HG02943 (cell line): ENCODE data around the gene FGD5.

Source experiments
- ATAC-seq: cut with Tn5 transposase; IDR thresholded peaks from one replicate; pipeline ENCODE4 v1.9.1; 2021; ENCODE audit warnings: mild to moderate bottlenecking, low read depth, moderate library complexity; ENCODE audit not compliant: unreplicated experiment

The FGD5 gene

DNA sequence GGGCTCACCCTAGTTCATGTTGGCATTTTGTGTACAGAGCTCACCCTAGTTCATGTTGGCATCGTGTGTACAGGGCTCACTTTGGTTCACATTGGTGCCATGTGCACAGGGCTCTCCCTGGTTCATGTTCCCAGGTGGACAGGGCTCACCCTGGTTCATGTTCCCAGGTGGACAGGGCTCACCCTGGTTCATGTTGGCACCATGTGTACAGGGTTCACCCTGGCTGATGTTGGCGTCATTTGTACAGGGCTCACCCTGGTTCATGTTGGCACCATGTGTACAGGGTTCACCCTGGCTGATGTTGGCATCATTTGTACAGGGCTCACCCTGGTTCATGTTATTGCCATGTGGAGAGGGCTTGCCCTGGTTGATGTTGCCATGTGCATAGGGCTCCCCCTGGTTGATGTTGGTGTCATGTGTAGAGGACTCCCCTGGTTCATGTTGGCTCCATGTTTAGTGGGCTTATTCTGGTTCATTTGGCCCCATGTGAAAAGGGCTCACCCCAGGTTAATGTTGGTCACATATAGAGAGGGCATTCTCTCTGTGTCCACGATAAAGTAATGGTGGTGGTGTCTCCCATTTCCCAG lies 97.0 kb downstream of the FGD5 start:
- no peak for ATAC-seq

DNA sequence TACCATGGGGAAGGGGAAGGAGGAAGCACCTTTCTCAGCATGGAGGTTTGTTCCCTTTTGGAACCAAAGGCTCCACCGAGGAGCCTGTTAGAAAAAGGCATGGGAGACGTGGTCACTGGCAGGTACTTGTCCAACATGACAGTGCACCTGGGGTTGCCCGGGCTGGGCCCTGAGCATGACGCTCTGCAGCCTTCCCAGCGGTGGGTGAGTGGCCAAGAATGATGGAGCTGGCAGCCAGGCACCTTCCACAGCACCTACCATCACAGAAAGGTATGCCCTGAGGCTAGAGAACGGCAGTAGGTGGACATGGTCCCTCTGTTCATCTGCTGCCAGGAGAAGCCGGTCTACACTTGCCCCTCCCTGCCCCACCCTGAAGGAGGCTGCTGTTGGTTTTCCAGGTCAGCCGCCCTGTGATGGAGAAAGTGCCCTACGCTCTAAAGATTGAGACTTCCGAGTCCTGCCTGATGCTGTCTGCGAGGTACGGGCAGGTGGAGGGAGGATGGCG lies 99.6 kb downstream of the FGD5 start:
- no peak for ATAC-seq

DNA sequence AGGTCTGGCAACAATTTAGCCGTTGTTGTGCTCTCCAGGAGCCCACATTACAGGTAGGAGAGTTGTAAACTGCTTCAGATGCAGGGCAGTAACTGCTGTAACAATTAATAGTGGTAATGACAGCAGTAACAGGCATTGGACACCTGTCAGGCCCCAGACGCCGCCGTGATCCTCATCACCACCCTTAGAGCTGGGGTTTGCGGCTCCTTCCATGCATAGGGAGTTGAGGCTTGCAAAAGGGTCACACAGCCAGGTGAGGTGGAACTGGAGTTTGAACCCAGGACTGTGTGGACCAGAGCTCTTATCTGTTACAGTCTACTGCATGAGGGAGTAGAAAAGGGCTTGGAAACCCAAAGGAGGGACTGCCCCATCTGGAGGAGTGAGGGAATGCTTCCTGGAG lies 101.8 kb downstream of the FGD5 start:
- ATAC-seq, result no peak

DNA sequence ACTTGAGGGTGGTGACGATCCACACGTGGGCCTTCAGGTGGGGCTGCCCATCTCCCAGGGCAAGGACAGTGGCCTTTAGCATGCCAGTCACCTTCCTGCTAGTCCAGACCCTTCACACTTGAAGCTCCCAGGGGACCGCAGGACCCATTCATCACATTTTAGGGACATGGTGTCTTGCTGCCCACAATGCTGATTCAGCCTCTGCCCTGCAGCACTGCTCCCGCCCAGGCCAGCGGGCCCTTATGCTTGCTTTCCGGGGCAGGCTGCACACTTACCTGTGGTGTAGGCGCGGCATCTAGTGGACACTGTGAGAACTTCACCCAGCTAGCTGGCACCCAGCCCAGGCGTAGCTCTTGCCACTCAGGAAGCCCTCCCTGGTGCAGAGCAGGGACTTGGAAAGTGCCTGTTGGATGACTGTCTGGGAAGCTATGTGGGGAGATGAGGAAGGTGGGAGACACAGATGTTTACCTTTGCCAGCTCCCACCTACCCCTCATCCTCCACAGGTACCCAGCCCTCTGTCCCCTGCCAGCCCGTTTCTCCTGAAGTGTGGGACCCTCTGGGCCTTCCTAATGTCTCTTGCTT lies 102.4 kb downstream of the FGD5 start:
- ATAC-seq, result peak; percentile 79

DNA sequence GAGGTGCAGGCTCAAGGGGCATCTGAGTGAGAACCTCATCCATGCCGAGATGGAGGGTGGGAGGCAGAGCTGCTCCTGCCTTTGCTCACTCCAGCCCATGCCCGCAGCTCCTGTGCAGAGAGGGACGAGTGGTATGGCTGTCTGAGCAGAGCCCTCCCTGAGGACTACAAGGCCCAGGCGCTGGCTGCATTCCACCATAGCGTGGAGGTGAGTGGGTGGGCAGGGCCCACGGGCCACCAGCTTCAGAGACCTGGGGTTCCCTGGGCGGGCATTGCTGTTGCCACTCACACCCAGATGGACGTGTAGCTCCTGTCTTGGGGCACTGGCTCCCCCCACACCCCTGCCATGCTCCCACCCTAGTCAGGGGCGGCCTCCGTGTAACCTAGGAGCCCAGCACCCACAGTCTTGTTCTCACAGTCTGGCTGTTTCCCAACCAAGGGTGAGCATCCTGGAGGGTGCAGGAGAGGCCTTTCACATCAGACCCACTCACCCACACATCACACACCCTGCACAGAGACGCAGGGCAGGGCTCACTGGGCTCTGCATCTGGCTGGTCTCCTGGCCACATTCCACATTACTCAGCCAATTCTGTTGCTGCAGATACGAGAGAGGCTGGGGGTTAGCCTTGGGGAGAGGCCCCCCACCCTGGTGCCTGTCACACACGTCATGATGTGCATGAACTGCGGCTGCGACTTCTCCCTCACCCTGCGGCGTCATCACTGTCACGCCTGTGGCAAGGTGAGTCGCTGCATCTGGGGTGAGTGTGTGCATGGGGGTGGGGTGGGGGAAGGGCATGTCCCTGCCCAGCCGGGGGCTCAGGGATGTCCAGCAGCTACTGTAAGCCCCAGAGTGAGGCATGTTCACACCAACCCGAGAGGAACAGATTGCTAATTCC lies 103.3 kb downstream of the FGD5 start:
- ATAC-seq, result no peak

DNA sequence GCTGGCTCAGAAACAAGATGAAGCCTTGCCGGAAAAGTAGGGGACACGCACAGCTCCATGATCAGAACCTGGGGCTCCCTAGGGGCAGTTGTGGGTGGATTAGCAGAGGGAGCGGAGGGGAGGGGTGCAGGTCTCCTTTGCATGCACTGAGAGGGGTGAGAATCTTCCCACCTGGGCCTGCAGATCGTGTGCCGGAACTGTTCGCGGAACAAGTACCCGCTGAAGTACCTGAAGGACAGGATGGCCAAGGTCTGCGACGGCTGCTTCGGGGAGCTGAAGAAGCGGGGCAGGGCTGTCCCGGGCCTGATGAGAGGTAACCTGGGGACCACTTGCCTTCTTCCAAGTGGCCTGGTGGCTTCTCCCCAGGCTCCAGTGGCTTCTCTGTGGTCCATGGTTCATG lies 104.1 kb downstream of the FGD5 start:
- ATAC-seq, result no peak

DNA sequence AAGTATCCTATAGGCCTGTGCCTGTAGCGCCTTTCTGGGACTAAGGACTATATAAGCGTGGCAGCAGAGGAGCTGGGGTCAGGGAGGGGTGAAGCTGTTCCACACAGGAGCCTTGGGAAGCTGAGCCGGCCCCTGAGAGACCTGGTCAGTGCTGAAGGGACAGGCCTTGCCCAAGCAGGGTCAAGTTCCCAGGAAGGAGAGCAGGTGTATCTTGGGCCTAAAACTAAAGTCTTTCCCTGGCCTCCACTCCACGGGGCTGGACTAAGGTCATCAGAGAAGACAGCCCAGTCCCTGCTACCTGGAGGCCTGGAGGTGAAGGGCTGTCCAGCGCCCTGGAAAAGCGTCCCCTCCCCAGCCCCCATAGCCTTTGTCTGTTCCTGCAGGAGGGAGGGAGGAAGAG lies 104.7 kb downstream of the FGD5 start:
- no peak for ATAC-seq

DNA sequence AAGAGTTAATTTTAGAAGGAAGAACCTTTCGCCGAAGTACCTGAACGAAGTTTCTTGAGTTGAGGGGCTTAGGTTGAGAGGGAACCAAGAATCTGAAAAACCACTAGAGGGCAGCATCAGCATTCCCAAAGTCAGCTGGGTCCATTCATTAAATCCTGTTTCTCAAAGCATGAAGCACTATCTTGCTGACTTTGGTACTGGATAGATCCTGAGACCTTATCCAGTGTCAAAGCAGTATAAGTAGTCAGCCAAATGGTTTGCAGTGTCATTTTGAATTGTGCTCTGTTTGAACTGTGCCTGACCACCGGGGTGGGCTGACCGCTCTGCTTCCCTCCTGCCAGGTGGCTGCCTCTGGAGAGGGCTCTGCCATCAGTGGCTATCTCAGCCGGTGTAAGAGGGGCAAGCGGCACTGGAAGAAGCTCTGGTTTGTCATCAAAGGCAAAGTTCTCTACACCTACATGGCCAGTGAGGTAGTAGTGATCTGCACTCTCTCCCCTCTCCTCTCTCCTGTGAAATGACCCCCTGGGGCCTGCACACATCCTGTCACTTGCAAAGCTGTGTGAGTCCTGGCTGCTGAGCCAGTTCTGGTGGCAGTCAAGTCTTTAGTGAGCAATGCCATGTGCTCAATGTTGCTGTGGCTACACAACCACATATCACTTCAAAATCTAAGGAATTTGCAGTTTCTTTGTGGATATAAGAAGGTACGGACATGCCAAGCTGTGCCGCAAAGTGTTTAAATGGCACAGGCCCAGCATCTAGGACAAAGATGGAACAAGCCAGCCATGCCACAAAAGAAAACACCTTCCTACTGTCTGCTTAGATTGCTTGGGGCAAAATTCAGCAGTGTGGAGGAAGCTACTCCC lies 107.2 kb downstream of the FGD5 start:
- no peak for ATAC-seq

DNA sequence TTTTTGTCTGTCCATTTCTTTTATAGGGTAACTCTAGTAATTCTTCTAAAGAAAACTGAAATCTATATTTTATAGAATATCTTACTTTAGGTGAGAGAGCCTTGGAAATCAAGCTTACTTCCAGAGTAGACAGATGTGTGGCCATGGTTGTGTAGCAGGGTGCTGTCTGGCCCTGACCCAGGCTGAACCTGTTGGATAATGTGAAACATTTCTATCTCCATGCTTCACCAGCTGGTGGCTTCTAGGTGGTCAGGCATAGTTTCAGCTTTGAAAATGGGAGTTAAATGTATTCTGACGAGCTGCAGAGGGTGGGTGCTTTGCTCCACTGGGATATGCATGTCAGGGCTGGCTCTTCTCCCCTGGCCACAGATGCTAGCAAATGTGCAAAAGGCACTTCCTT lies 107.8 kb downstream of the FGD5 start:
- no peak for ATAC-seq

DNA sequence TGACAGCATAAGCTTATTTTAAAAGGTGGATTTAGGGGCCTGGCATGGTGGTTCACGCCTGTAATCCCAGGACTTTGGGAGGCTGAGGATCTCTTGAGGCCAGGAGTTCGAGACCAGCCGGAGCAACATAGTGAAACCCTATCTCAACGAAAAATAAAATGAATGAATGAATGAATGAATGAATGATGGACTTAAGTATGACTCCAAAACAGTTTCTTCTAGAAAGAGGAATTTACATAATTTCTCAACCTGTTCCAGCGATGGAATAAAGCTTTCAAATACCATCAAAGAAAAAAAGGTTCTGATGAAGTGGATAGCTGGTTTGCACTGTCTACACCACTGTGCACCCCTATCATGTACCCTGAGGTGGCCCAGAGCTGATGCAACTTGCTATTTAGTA lies 108.5 kb downstream of the FGD5 start:
- ATAC-seq, result no peak

DNA sequence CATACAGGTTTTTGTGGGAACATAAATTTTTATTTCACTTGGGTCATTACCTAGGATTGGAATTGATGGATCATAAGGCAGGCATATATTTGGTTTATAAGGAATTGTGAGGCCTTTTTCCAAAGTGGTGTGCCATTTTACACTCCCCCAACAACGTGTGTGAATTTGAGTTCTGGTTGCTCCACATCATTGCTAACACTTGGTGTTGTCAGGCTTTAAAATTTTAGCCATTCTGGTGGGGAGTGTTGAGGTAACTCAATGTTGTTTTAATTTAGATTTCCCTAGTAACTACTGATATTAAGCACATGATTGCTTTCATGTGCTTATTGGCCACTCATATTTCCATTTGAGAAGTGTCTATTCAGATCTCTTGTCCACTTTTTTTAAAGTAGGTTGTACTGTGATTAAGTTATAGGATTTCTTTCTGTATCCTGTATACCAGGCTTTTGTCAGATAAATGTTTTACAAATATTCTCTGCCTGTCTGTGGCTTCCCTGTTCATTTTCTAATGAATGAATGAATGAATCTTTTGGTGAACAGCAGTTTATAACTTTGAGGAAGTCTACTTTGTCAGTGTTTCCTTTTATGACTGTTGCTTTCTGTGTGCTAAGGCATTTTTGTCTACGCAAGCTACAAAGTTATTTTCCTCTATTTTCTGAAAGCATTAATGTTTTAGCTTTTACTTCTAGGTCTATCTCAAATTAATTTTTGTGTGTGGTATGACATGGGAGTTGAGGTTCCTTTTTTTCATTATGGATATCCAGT lies 110.7 kb downstream of the FGD5 start:
- ATAC-seq, result no peak

DNA sequence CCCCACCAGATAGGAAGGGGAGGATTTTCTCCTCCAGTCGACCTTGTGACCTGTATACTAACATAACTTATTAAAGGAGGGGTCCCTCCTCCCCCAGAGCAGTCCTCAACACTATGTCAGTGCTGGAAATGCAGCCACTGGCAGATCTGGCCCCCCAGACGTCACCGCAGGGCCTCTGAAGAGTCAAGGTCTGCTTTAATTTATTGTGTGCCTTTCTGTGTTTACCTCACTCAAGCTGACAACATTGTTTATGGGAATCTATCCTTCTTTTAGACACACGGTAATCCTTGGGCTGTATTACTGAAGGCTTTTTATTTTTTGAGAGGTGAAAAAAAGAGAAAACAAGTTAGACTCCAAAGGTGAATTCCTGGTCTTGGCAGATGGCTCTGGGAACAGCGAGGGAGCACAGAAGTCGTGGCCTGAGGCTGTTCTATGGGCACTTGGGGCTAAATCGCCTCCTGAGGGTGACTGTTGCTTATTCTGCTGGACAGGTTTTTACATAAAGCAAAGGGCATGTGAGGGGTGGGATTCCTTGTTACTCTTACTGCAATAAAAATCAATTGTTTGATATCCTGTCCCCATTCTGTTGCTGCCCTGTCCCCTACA lies 115.2 kb downstream of the FGD5 start:
- no peak for ATAC-seq

DNA sequence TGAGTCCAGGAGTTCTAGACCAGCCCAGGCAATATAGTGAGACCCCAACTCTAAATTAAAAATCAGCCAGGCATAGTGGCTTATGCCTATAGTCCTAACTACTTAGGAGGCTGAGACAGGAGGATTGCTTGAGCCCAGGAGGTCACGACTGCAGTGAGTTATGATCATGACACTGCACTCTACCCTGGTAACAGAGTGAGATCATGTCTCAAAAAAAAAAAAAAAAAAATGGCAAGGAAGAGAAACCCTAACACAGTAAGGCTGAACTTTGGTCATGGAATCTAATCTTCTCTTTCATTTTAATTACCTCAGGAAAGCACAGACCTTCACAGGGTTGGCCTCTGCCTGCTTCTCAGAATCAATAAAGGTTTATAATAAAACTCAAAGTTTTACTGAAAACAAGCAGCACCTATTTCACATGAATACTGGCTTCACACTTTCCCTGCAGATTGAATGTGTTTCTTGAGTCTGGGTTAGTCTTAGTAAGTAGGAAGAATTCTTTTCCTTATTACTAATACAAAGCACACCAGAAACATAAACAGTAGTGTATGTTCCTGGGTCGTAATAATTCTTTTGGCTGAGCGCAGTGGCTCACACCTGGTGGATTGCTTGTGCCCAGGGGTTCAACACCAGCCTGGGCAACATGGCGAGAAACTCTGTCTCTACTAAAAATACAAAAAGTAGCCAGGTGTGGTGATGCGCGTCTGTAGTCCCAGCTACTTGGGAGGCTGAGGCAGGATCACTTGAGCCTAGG lies 117.0 kb downstream of the FGD5 start:
- no peak for ATAC-seq

DNA sequence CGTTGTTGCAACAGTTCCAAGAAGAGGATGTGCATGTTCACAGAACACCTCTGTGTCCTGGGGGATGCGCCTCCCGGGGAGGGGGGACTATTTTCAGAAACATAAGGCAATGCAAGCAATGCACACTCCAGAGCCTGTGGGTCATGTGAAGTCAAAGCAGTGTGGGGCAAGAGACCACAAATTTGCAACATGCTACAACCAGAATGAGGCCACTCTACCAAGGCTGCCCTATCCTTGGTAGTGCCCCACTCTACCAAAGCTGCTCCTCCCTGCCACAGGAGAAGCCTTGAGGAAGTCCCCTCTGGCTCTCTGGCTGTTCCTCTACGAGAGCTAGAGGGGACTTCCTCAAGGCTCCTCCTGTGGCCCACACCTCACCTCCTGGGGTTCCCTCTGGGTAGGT lies 120.2 kb downstream of the FGD5 start:
- ATAC-seq, result no peak

DNA sequence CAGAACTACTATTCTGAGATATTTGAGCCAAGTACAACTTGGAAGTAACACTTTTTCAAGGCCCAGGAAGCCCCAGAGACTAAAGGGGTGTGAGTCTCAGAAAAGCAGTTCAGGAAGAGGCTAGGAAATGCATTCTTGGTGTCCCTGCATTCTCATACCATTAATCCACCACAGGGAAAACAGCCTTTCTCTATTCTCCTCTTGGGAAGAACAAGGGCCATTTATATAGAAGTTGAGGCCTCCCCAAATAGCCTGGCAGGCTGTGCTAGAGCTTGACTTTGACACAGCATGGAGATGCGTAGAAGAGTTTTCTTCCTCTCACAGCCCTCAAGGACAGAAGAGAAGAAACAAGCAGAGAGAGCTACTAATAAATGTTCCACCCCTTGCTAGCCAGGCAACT lies 123.1 kb downstream of the FGD5 start:
- no peak for ATAC-seq

DNA sequence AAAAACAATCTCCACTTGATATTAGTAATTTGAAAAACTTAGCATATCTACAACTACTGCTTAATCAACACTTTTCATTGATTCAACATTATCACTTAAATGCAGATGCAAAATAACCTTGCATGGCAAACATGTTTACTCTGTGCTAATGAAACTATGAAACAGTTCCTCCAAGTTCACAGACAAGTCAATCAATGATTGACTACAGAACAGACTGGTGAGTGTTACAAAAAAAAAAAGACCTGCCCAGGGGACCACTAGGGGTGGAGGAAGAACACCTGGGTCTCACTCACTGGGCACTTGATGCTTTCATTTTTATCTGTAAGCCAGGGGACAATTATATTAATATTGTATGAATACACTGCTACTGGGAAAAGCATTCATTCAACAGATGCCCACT lies 124.3 kb downstream of the FGD5 start:
- peak; percentile 32 for ATAC-seq

DNA sequence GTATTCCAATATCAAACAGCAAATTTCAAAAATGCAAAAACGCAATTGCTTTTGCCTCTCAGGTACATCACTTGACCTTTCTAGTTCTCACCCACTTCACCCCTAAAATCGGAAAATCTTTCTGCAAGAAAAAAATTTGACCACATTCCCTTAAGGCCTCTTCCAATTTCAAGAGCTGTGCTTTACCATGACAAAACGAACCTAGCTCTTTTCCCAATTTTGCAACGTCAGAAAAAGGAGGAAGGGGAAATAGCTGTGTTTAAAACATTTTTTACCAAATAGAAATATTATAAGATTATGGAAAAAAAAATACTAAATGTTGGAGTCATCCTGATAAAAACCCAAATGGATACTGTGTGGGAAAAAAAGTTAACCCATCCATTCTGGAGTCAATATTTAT lies 127.5 kb downstream of the FGD5 start:
- ATAC-seq, result no peak

DNA sequence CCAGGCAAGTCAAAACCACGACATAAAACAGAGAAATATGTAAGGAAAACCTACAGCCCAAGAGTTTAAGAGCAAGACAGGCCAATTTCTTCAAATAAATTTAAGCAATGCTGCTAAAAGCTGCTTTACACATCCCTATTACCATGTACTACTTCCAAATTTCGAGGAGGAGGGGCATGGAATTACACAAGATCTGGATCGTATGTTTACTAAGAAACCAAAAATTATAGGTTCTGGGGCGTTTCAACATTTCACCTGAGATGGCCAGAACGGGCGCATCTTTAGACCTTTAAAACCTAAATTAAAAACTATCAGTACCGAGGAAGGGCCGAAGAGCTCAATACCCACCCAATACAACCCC lies 128.0 kb downstream of the FGD5 start:
- ATAC-seq, result no peak
